OCI-LY7 (cell line): ENCODE data around the gene PHF12.

Experiments
- EZH2phosphoT487 ChIP-seq: fragments of 200-600 bp; sonication (generic); IDR thresholded peaks from 2 replicates; pipeline ENCODE4 v1.6.1; 2018; ENCODE audit warnings: low read depth, borderline replicate concordance, mild to moderate bottlenecking, mixed run types, antibody characterized with exemption, low read length, moderate library complexity, mixed read lengths
- TF ChIP-seq, protein P1 (sequence below): fragments of 200-600 bp; sonication (generic); conservative IDR thresholded peaks from 2 replicates; pipeline ENCODE4 v1.5.1; 2014; ENCODE audit warnings: mild to moderate bottlenecking, antibody characterized with exemption, low read length, moderate library complexity, mixed read lengths

DNA sequence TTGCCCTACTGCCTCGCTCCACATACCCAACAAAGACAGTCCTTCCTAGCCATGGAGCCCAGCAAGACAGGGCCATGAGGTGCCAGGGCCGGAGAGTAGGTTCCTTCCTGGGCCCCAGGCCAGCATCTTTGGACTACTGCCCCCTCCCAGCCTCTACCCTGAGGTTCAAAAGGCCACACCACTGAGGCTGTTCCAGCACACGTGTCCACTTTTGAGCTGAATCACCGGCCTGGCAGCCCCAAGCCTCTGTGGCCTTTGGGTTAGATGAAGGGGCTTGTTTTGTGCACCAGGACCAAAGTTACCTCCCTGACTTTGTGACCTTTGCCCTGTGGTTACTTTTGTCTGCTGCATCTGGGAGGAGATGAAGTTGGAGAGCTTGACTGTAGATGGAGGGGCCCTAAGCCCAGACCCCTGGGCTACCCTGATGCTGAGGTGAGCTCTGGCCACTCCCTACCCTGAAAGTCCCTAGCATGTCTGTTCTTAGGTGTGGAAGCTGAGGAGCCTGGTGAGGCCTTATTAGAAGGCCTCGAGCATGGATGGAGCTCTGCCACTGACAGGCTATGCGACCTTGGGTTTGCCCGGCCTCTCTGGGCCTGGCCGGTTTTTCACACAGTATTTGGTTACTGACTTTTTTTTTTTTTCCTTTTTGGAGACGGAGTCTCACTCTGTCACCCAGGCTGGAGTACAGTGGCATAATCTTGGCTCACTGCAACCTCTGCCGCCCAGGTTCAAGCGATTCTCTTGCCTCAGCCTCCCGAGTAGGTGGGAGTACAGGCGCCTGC lies 42.5 kb upstream of the PHF12 start:
- TF ChIP-seq, protein P1, sequence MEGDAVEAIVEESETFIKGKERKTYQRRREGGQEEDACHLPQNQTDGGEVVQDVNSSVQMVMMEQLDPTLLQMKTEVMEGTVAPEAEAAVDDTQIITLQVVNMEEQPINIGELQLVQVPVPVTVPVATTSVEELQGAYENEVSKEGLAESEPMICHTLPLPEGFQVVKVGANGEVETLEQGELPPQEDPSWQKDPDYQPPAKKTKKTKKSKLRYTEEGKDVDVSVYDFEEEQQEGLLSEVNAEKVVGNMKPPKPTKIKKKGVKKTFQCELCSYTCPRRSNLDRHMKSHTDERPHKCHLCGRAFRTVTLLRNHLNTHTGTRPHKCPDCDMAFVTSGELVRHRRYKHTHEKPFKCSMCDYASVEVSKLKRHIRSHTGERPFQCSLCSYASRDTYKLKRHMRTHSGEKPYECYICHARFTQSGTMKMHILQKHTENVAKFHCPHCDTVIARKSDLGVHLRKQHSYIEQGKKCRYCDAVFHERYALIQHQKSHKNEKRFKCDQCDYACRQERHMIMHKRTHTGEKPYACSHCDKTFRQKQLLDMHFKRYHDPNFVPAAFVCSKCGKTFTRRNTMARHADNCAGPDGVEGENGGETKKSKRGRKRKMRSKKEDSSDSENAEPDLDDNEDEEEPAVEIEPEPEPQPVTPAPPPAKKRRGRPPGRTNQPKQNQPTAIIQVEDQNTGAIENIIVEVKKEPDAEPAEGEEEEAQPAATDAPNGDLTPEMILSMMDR = no peak
- no peak for TF ChIP-seq EZH2phosphoT487
